SW480 (cell line): Measurements from ENCODE around the gene GDF10.
A peak's percentile ranks its signal among the peaks of the same experiment; 100 is the strongest.

ENCODE experiments used
- DNase-seq: peaks from one replicate; pipeline ENCODE4 v3.0.0-alpha.2; 2016; ENCODE audit warnings: low spot score

Gene GDF10

GRCh38 chr10:47334466-47335295, 34.7 kb downstream of the GDF10 start:
- DNase-seq = no peak

DNA sequence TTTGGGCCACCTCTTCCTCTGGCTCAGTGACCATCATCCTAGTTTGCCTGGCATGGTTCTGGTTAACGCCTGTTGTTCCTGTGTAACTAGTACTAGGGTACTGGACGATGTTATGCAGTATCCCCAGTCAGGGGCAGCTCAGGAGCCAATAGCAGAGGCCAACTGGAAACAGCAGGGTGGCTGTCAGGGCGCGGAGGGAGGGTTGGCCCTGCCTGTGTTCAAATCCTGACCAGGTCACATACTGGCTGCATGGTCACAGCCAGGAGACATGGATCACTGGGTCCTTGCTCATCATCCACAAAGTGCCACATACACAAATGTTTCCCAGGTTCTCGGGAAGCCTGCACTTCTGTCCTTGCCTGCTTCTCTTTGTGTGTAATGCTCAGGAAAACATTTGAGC, 35.9 kb downstream of the GDF10 start:
- DNase-seq = no peak

DNA sequence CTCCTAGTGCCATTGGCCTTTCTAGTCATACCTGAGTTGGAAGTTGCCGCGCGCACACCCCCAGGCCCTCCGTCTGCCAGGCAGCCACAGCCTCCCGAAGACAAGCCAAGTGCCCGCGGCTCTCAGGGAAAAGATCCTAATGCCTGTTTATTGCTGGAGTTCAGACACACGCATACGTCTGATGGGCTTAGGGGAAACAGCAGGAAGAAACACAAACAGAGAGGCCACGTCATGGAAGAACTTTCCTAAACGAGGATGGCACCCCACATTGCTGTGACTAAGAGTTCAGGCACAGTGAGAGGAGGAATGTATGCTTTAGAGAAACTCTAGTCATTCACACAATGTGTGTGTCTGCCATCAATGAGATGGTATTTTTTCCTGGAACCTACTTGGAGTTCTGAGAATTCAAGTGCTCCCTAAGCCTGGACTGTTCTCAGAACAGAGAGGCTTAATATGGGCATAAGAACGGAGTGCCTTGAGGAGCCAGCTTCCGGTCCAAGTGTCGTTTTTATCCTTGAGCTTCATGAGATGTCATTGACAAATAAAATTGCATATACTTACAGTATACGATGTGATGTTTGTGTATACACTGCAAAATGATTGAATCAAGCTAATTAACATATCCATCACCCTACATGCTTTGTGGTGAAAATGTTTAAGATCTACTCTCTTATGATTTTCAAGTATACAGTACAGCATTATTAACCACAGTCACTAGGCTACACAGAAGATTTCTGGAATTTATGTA, 36.6 kb downstream of the GDF10 start:
- no peak for DNase-seq

GRCh38 chr10:47337310-47337709, 37.3 kb downstream of the GDF10 start:
- DNase-seq = no peak

GRCh38 chr10:47339186-47339735, 39.3 kb downstream of the GDF10 start:
- no peak for DNase-seq

- no peak for DNase-seq
Observed at GRCh38 chr10:47339759-47340607, 40.0 kb downstream of the GDF10 start.

DNA sequence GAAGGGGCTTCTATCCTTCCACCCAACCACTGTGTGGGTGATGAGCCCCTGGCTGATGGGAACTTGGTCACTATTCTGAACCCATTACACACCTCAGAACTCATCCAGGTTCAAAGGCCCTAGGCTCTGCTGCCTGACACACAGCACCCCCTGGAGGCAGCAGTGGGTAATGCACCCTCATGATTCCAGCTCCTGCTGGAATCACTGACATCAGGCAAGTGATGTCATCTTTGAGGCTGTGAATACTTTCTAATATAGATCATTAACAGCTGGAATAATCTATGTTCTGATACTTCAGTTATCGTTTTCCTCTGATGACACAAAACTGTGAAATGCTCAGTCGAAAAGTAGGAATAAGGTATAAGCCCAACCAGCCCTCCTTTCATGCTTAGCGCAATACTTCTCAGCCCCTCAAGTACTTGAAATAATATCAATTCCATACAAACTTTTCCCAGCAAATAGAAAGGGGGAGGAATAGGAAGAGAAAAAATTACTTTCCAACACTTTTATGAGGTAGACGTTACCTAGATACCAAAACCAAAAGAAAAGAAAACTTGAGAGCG, 40.7 kb downstream of the GDF10 start:
- DNase-seq = peak; percentile 12

DNA sequence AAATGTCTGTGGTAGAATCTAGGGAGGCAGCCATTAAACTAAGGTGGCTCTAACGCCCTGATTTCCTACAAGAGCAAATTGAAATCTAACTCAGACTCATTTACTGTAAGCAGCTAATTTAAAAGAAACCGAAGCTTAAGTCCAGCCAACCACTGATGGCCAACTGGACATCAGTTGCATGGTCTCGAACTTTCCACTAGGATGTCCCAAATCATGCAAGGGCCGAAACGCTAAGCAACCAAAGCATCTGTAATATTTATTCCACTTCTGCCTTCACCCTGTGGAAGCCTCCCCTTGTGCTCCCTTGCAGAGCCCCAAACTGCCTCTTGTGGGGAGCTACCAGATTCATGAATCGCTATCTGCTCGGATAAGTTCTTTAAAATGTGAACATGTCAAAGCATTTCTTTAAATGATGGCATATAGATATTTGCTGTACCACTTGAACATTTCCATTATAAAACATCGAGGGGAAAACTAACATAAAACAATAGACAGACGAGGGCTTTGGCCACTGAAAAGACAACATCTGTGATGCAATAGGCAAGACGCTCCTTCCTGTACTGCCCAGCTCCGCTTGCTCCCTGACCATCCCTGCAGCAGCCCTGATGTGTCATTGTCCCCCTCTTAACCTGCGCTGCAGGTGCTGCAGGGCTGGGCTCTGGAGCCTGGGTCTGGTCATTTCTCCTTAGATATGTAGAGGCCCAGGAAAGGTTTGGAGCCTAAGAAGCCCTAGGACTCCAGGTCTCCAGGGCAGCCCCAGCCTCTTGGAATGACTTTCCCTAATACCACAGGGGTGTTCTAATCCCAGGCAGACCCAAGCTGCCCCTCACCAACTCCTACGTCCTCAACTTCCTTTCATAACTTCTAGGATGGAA, 45.2 kb downstream of the GDF10 start:
- no peak for DNase-seq

DNA sequence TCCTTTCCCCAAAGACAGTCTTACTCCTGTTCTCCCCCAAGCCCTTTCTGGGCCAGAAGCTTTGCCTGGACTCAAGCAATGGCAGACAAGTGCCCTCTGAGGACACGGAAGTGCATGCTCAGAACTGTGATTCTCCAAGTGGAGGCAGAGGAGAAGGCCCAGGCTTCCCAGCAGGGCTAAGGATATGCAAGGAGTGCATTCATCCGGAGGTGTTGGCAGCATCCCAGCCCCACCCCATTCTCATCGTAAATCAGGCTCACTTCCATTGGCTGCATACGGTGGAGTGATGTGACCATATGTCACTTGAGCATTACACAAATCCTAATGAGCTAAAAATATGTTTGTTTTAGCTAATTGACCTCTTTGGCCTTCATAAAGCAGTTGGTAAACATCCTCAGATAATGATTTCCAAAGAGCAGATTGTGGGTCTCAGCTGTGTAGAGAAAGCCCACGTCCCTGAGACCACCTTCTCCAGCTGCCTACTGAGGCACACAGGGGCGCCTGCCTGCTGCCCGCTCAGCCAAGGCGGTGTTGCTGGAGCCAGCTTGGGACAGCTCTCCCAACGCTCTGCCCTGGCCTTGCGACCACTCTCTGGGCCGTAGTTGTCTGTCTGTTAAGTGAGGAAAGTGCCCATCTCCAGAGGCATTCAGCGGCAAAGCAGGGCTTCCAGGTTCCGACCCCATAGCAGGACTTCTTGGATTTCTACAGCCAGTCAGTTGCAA, 46.7 kb downstream of the GDF10 start:
- no peak for DNase-seq

- DNase-seq = no peak
Observed at GRCh38 chr10:47347303-47347675, 47.3 kb downstream of the GDF10 start.

GRCh38 chr10:47348138-47348651, 48.2 kb downstream of the GDF10 start, which contains the start of gene RBP3:
TSS of gene RBP3 (plus strand) at chr10:47348363. CDS start at chr10:47348485, 122 bp downstream.
- no peak for DNase-seq

DNA sequence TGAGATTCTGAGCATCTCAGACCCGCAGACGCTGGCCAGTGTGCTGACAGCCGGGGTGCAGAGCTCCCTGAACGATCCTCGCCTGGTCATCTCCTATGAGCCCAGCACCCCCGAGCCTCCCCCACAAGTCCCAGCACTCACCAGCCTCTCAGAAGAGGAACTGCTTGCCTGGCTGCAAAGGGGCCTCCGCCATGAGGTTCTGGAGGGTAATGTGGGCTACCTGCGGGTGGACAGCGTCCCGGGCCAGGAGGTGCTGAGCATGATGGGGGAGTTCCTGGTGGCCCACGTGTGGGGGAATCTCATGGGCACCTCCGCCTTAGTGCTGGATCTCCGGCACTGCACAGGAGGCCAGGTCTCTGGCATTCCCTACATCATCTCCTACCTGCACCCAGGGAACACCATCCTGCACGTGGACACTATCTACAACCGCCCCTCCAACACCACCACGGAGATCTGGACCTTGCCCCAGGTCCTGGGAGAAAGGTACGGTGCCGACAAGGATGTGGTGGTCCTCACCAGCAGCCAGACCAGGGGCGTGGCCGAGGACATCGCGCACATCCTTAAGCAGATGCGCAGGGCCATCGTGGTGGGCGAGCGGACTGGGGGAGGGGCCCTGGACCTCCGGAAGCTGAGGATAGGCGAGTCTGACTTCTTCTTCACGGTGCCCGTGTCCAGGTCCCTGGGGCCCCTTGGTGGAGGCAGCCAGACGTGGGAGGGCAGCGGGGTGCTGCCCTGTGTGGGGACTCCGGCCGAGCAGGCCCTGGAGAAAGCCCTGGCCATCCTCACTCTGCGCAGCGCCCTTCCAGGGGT, 48.9 kb downstream of the GDF10 start:
- no peak for DNase-seq

DNA sequence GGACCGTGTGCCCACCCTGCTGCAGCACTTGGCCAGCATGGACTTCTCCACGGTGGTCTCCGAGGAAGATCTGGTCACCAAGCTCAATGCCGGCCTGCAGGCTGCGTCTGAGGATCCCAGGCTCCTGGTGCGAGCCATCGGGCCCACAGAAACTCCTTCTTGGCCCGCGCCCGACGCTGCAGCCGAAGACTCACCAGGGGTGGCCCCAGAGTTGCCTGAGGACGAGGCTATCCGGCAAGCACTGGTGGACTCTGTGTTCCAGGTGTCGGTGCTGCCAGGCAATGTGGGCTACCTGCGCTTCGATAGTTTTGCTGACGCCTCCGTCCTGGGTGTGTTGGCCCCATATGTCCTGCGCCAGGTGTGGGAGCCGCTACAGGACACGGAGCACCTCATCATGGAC, 49.5 kb downstream of the GDF10 start:
- DNase-seq = no peak

- DNase-seq = no peak
Observed at GRCh38 chr10:47349941-47350371, 50.0 kb downstream of the GDF10 start.

GRCh38 chr10:47350671-47351640, 51.0 kb downstream of the GDF10 start:
- no peak for DNase-seq

GRCh38 chr10:47351899-47352815, 52.2 kb downstream of the GDF10 start:
- no peak for DNase-seq

- no peak for DNase-seq
Observed at GRCh38 chr10:47353351-47353750, 53.4 kb downstream of the GDF10 start.
